CD4-positive, alpha-beta T cell treated with Interleukin-6 for 4 hours (primary cell): ENCODE measurements around the gene LRRC25.

Experiments used
- DNase-seq: peaks from one replicate; pipeline ENCODE4 v3.0.0-alpha.2; 2020; ENCODE audit warnings: mixed read lengths

Gene LRRC25

DNA sequence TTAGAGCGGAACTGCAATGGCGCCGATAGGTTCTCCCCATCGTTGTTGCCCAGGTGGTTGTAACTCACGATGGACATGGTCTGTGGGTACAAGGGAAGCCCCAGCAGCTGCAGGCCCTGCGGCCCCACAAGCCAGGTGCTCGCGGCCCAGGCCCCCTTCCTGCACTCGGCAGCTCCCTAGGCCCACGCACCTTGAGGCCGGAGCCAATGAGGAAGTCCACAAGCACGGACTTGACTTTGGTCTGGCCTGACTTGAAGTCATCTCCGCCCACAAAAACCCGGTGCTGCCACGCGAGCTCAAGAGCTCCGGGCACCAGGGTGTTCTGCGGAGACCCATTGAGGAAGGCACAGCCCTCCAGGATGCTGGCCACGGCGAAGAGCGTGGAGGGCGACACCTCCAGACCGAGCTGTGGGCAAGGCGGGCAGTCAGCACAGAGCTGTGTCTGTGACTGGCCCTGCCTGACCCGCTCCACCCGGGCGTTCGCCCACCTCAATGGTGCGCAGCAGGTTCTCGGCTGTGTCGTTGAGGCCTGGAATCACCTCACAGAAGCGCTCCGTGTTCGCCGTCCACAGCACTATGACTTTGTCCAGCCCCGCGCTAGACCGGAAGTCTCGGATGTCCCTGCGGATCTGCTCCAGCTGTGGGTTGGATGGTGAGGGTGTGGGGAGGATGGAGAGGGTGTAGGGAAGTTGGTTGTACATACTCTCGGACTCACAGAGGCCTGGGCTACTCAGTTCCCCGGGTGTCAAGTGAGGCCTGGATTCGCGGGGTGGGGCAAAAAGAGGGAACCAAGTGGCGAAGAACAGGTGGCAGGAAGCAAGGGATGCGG, 38.6 kb upstream of the LRRC25 start:
- no peak for DNase-seq

DNA sequence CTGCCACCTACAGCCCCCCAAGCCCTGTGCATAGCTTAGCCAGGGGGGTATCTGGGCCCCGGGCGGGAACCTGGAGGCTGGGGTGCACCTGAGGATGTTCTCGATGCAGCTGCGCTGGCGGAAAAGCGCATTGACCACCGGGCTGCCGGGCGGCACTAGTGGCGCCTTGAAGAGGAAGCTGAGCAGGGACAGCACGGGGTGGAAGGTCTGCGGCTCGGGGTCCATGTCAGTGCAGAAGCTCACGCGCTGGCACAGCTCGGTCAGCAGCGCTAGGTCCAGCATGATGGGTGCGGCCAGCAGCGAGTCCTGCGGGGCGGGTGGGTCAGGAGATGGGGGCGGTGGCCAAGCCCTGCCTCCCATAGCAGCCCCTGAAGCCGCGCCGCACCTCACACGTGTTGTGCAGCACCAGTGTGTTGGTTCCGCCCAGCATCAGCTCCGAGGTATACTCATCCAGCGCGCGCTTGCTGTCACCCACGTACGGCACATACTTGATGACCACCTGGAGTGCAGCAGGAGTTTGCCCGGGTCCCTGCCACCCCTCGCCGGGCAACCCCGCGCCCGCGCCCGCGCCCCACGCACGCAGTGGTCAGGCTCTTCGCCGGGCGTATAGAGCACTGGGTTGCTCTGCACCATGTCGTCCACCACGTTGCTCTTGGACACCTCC, 37.9 kb upstream of the LRRC25 start:
- no peak for DNase-seq

GRCh38 chr19:18434411-18435175, 37.2 kb upstream of the LRRC25 start:
- no peak for DNase-seq

GRCh38 chr19:18433735-18434398, 36.4 kb upstream of the LRRC25 start:
- no peak for DNase-seq

DNA sequence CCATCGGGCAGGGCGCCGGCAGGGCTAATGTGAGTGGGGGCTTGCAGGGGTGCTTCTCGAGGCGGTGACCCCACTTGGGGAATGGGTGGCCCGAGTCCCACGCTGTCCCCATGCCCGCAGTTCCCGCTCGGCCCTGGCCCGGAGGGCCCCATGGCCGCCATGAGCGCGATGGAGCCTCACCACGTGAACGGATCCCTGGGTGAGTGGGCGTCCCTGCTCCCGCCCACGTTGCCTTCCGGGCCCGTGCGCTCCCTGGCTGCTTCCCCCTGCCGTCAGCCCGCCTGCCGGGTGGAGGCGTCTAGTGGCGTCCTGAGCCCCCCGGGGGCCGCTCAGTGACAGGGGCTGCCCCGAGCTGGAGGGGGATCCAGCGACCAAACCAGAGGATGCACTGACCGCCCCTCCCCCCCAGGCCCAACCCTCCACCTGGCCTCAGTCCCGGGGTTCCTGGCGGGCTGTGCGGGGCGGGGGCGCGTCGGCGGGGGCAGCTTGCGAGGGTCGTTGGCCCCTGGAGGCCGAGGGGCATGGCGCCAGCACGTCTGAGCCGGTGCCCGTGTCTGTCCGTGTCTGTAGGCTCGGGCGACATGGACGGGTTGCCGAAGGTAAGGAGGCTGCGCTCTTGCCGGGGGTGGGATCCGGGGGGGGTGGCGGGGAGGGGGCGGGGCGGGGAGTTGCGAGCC, 35.7 kb upstream of the LRRC25 start:
- peak; percentile 64 for DNase-seq

GRCh38 chr19:18432275-18433014, 35.0 kb upstream of the LRRC25 start:
- DNase-seq = no peak

DNA sequence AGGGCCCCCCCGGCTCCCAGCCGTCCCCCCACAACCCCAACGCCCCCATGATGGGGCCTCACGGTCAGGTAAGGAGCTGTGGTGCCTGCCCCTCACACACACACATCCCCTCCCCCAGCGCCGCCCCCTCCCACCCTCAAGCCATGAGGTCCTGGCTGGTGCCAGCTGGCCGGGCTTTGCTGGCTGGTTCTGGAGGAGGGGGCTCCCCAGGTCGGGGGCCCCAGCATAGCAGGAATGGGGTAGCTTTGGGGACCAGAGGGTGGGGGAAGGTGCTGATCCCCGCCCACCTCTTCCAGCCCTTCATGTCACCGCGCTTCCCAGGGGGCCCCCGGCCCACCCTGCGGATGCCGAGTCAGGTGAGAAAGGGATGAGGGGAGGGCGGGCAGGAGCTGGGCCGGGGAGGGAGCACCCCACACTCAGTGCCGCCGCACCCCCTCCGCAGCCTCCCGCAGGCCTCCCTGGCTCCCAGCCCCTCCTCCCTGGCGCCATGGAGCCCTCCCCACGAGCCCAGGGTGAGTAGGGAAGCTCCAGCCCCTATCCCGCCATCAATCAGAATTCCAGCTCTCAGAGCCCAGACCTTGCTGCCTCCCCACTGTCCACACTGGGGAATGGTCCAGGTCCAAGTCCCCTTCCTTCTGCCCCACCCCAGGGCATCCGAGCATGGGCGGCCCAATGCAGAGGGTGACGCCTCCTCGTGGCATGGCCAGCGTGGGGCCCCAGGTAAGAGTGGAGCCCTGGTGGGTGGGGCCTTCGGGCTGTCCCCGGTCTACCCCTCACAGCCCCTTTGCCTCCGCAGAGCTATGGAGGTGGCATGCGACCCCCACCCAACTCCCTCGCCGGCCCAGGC, 34.2 kb upstream of the LRRC25 start:
- no peak for DNase-seq

DNA sequence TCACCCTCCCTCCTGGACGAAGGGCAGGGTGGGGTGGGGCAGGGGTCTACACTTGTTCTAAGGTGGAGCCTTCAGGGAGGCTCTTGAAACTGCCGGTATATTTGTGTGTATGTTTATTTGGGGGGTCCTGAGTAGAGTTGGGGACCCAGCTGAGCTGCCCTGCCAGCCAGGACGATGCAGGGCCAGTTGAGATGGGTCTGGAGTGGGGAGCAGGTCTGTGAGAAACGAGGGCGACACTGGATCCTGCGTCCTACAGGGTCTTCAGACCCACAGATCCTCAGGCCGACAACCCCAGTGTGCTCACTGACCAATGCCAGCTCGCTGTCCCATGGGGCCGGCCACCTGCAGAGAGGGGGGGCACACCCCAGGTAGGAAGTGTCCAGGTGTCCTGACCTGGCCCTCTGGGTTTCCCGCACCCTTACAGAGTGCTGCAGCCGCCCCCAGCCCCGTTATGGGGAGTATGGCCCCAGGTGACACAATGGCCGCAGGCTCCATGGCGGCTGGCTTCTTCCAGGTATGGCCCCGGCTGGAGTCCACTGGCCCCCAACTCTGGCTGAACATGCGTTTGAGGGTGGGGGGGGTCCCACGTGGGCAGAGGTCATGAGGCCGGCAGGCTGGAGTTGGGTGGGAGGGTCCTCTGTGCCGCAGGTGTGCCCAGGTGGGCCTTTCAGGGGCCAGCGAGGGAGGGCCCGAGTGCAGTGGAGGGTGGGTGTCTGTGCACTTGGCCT, 33.2 kb upstream of the LRRC25 start:
- DNase-seq = no peak

DNA sequence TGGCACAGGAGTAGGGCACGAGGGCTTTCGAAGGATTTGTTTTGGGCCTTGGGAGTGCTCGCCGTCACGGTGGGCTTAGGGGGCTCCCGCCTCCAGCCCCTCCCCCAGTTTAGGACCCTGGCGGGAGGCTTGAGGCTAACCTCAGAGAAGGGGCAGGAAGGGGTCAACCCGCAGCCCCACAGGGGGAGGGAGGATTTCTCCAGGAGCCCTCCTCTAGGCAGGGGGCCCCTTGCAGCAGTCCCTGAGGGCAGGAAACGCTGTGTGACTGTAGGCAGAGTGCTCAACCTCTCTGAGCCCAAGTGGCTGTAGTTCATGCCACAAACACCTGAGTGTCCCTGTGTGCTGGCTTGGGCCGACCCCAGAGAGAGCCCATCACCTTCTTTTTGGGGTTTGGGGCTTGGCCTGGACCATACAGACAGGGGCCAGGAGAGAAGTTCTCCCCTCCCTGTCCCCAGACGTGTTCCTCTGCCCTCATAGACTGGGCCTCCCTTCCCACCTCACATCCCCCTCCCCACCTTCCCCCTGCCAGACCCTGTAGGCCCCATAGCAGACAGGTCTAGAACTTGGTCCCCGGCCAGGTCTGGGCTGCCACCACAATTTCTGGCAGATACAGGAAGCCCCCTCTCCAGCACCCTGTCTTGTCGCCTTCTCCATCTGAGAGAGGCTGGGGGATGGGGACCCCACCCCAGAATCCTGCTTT, 32.4 kb upstream of the LRRC25 start:
- DNase-seq = no peak

GRCh38 chr19:18428787-18429674, 31.6 kb upstream of the LRRC25 start:
- DNase-seq = peak; percentile 85

DNA sequence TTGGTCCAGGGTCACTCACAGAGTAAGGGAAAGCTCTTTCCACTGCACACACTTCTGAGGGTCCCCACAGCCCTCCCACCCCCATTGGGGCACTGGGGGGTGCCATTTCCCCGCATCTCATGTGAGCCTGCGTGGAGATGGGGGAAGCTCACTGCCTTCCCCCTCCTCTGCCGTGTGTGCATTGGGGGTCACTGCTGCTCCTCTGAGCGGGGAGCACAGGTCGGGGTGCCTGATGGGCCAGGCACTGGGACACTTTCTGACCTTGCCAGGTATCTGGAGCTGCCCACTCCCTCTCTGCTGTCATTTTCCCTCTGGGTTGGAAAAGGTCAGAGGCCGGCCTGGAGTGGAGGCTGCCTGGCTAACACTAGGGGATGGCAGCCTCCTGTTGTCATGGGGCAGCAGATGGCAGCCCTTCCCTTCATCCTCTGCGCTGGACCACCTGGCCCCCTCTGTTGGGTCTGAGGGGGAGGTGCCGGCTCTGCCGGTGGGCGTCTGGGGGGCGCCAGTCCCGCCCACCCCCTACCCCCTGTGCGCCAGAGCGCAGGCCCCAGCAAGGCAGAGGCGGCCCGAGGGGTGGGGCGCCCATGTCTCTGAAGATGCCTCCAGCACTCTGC, 30.9 kb upstream of the LRRC25 start:
- DNase-seq = no peak

GRCh38 chr19:18427743-18428113, 30.3 kb upstream of the LRRC25 start:
- DNase-seq = no peak

DNA sequence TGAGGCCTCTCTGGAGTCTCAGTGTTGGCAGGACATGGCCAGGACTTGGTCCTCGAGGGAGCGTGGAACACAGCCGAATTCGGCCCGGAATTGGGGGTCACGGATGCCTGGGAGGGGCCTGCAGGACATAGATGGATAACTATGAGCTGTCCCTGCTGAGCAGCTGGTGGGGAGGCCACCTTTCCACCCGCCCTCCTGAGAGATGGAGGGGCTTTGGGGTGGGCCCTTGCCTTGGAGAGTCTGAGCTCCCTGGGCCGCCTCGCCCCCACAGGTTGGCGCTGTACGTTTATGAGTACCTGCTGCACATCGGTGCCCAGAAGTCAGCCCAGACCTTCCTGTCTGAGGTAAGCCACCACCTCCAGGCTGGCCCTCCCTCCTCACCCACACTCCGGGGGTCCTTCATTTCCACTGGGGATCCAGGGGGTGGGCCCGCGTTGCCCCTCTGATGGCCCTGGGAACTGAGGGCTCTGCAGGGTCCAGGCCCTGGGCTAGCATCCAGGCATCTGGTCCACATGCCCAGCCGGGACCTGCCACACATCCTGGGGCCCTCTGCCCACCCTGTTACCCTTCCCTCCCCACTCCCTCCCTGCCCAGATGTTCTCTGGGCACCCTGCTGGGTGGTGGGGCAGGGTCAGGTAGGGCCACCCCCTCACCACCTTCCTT, 29.8 kb upstream of the LRRC25 start:
- no peak for DNase-seq

DNA sequence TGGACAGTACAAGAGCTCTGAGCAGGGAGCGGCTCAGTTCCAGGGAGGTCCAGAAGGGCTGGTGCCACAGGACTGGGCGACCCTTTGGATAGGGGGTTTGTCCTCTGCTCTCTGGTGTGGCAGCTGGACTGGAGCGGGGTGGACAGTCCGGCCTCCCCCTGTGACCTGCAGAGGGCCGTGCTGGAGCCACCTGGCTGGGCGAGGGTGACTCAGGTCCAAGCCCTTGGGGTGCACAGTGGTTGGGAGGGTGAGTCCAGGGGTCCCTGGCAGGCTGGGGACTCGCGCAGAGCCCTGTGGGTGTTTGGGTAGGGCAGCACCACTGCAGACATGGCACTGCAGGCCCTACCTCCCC, 29.0 kb upstream of the LRRC25 start:
- no peak for DNase-seq

GRCh38 chr19:18425515-18426415, 28.3 kb upstream of the LRRC25 start:
- no peak for DNase-seq

DNA sequence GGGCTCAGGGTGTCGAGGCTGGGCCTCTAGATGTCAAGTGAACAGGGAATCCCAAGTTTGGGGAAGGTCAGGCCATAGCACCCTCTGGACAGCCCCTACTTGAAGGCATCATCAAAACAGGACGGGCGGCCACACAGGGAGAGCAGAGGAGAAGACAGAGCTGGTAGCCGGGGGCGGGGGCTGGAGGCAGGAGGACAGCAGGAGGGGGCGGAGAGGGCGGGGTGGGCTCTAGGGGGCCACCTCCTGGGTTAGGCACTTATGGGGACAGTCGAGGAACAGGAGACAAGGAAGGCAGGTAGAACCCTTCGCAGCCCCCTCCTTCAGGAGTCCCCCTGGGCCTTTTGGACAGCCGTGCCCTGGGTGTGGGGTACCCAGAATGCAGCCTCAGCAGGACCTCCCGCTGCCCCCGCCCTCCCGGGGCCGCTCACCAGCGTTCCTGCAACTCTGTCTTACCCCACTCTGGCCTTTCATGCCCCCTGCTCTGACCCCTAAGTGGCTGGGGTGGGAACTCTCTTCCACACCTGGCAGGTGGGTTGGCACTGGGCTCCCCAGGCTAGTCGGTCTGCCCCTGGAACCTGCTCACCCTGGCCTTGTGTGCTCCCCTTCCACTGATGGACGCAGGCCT, 27.6 kb upstream of the LRRC25 start:
- no peak for DNase-seq
